Measurements from ENCODE around the gene CLDN4.
"Not testable (repeated sequence)": the region's sequence is repeated elsewhere in the genome, so short reads cannot be mapped to it uniquely, and the experiment has no call there.

The CLDN4 gene, protein sequence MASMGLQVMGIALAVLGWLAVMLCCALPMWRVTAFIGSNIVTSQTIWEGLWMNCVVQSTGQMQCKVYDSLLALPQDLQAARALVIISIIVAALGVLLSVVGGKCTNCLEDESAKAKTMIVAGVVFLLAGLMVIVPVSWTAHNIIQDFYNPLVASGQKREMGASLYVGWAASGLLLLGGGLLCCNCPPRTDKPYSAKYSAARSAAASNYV

DNA sequence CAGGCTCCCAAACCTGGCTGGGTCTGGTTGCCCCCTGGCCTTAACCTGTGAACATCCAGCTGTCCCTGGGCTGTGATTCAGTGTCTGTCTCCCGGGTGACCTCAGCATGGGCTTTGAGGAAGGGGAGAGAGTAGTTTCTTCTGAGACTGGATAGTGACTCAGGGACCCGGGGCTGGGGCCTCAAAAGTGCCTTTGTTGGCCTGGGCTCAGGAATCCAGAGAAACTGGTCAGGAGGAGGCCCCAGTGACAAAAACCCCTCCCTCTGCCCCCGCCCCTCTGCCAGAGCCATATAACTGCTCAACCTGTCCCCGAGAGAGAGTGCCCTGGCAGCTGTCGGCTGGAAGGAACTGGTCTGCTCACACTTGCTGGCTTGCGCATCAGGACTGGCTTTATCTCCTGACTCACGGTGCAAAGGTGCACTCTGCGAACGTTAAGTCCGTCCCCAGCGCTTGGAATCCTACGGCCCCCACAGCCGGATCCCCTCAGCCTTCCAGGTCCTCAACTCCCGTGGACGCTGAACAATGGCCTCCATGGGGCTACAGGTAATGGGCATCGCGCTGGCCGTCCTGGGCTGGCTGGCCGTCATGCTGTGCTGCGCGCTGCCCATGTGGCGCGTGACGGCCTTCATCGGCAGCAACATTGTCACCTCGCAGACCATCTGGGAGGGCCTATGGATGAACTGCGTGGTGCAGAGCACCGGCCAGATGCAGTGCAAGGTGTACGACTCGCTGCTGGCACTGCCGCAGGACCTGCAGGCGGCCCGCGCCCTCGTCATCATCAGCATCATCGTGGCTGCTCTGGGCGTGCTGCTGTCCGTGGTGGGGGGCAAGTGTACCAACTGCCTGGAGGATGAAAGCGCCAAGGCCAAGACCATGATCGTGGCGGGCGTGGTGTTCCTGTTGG, at the start of gene CLDN4:
CLDN4 (plus strand) TSS at position 316 of the 903 bp plus-strand sequence; CDS start at position 522, 206 bp downstream.
- Histone ChIP-seq H3K27me3 (ENCODE audit: low read depth, low read length) (no peaks in the 10 kb centered on the region), H3K4me1 (ENCODE audit: control insufficient read depth in 1 of 2, insufficient read depth in 2 of 2, low read length in 2 of 2) (peaks cover 6 to 7% of the 10 kb centered on the region in 2 donors), H3K36me3 (ENCODE audit: control insufficient read depth in 1 of 2, insufficient read depth in 2 of 2, low read length in 2 of 2) (no peaks in the 10 kb centered on the region), H3K4me3 (ENCODE audit: low read depth in 1 of 2, low read length in 2 of 2) (peak within 1 kb of the TSS in 1 of 2 donors; percentile 56), H3K9me3 (ENCODE audit: control insufficient read depth in 1 of 2, low read length in 2 of 2) (no peaks in the 10 kb centered on the region), H3K27ac (ENCODE audit: low read length) (peak within 1 kb of the TSS; percentile 94)

DNA sequence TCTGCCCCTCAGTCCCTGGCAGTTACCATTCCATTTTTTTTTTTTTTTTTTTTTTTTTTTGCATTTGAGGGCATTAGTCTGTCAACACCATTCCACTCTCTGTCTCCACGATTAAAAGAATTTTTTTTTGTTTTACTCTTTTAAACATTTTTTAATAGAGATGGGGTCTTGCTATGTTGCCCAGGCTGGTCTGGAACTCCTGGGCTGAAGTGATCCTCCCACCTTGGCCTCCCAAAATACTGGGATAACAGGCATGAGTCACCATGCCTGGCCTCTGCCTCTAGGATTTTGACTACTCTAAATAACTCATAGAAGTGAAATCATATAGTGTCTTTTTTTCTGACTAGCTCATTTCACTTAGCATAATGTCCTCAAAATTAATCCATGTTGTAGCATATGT, 44.2 kb upstream of the CLDN4 start:
- H3K36me3 ChIP-seq (ENCODE audit: control insufficient read depth in 1 of 2, insufficient read depth in 2 of 2, low read length in 2 of 2), result no peaks in the 10 kb centered on the region
- no peaks in the 10 kb centered on the region for H3K27me3 ChIP-seq (ENCODE audit: low read depth, low read length)
- H3K27ac ChIP-seq (ENCODE audit: low read length), result no peak overlapping the region
- no peaks in the 10 kb centered on the region for H3K4me1 ChIP-seq (ENCODE audit: control insufficient read depth in 1 of 2, insufficient read depth in 2 of 2, low read length in 2 of 2)
- H3K4me3 ChIP-seq (ENCODE audit: low read depth in 1 of 2, low read length in 2 of 2), result no peak overlapping the region
- H3K9me3 ChIP-seq (ENCODE audit: control insufficient read depth in 1 of 2, low read length in 2 of 2), result no peaks in the 10 kb centered on the region

DNA sequence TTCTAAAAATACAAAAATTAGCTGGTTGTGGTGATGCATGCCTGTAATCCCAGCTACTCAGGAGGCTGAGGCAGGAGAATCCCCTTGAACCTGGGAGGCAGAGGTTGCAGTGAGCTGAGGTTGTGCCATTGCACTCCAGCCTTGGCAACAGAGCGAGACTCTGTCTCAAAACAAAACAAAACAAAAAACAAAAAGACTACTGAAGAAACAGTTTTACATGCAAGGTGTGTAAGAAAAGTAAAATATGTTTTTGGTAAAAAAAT, 43.1 kb upstream of the CLDN4 start:
- not testable (repeated sequence) for H3K4me3 ChIP-seq (ENCODE audit: low read depth in 1 of 2, low read length in 2 of 2); H3K27me3 ChIP-seq (ENCODE audit: low read depth, low read length); H3K36me3 ChIP-seq (ENCODE audit: control insufficient read depth in 1 of 2, insufficient read depth in 2 of 2, low read length in 2 of 2); H3K9me3 ChIP-seq (ENCODE audit: control insufficient read depth in 1 of 2, low read length in 2 of 2); H3K27ac ChIP-seq (ENCODE audit: low read length); H3K4me1 ChIP-seq (ENCODE audit: control insufficient read depth in 1 of 2, insufficient read depth in 2 of 2, low read length in 2 of 2)

DNA sequence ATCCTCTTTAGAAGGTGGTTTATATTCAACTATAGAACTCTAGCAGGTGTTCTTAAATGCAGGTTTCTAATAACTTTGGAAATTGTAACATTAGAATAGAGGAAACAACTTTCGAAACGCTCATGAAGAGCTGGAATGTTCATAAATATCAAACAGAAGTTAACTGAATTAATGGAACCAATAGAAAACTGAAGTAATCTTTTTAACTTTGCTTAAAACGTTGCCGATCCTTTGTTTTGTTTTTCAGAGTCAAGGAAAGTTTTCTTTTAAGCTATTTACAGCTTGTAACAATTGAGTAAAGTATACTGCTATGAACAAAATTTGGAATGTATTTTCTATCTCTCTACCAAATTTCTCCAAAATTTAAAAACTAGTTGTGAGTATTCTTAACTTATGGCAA, 41.7 kb upstream of the CLDN4 start:
- H3K27ac ChIP-seq (ENCODE audit: low read length), result no peak overlapping the region
- no peaks in the 10 kb centered on the region for H3K27me3 ChIP-seq (ENCODE audit: low read depth, low read length)
- H3K9me3 ChIP-seq (ENCODE audit: control insufficient read depth in 1 of 2, low read length in 2 of 2), result no peaks in the 10 kb centered on the region
- no peaks in the 10 kb centered on the region for H3K36me3 ChIP-seq (ENCODE audit: control insufficient read depth in 1 of 2, insufficient read depth in 2 of 2, low read length in 2 of 2)
- no peaks in the 10 kb centered on the region for H3K4me1 ChIP-seq (ENCODE audit: control insufficient read depth in 1 of 2, insufficient read depth in 2 of 2, low read length in 2 of 2)
- H3K4me3 ChIP-seq (ENCODE audit: low read depth in 1 of 2, low read length in 2 of 2), result no peak overlapping the region

DNA sequence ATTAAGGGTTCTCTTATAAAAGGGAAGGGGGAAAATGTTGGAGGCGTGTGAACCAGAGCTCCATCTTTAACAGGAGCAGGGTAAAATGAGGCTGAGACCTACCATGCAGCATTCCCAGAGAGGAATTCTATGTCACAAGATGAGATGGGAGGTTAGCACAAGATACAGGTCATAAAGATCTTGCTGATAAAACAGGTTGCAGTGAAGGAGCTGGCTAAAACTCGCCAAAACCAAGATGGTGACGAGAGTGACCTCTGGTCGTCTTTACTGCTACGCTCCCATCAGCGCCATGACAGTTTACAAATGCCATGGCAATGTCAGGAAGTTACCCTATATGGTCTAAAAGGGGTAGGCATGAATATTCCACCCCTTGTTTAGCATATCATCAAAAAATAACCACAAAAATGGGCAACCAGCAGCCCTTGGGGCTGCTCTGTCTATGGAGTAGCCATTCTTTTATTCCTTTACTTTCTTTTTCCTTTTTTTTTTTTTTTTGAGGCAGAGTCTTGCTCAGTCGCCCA, 39.6 kb upstream of the CLDN4 start:
- not testable (repeated sequence) for H3K4me3 ChIP-seq (ENCODE audit: low read depth in 1 of 2, low read length in 2 of 2); H3K4me1 ChIP-seq (ENCODE audit: control insufficient read depth in 1 of 2, insufficient read depth in 2 of 2, low read length in 2 of 2); H3K36me3 ChIP-seq (ENCODE audit: control insufficient read depth in 1 of 2, insufficient read depth in 2 of 2, low read length in 2 of 2); H3K27me3 ChIP-seq (ENCODE audit: low read depth, low read length); H3K27ac ChIP-seq (ENCODE audit: low read length); H3K9me3 ChIP-seq (ENCODE audit: control insufficient read depth in 1 of 2, low read length in 2 of 2)

DNA sequence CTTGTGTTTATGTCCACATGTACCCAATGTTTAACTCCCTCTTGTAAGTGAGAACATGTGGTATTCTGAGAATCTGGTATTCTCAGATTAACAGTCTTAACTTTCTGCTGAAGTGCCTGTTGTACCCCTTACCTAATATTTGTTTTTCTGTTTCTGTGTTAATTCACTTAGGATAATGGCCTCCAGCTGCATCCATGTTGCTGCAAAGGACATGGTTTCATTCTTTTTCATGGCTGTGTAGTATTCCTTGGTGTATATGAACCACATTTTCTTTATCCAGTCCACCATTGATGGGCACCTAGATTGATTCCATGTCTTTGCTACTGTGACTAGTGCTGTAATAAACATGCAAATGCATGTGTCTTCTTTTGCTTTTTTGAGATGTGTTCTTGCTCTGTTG, 35.6 kb upstream of the CLDN4 start:
- H3K9me3 ChIP-seq (ENCODE audit: control insufficient read depth in 1 of 2, low read length in 2 of 2); H3K36me3 ChIP-seq (ENCODE audit: control insufficient read depth in 1 of 2, insufficient read depth in 2 of 2, low read length in 2 of 2); H3K27ac ChIP-seq (ENCODE audit: low read length); H3K4me3 ChIP-seq (ENCODE audit: low read depth in 1 of 2, low read length in 2 of 2); H3K4me1 ChIP-seq (ENCODE audit: control insufficient read depth in 1 of 2, insufficient read depth in 2 of 2, low read length in 2 of 2); H3K27me3 ChIP-seq (ENCODE audit: low read depth, low read length): not testable (repeated sequence)

DNA sequence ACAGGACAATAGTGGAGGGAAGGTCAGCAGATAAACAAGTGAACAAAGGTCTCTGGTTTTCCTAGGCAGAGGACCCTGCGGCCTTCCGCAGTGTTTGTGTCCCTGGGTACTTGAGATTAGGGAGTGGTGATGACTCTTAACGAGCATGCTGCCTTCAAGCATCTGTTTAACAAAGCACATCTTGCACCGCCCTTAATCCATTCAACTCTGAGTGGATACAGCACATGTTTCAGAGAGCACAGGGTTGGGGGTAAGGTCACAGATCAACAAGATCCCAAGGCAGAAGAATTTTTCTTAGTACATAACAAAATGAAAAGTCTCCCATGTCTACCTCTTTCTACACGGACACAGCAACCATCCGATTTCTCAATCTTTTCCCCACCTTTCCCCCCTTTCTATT, 34.1 kb upstream of the CLDN4 start:
- H3K4me3 ChIP-seq (ENCODE audit: low read depth in 1 of 2, low read length in 2 of 2); H3K9me3 ChIP-seq (ENCODE audit: control insufficient read depth in 1 of 2, low read length in 2 of 2); H3K27me3 ChIP-seq (ENCODE audit: low read depth, low read length); H3K27ac ChIP-seq (ENCODE audit: low read length); H3K36me3 ChIP-seq (ENCODE audit: control insufficient read depth in 1 of 2, insufficient read depth in 2 of 2, low read length in 2 of 2); H3K4me1 ChIP-seq (ENCODE audit: control insufficient read depth in 1 of 2, insufficient read depth in 2 of 2, low read length in 2 of 2): not testable (repeated sequence)

DNA sequence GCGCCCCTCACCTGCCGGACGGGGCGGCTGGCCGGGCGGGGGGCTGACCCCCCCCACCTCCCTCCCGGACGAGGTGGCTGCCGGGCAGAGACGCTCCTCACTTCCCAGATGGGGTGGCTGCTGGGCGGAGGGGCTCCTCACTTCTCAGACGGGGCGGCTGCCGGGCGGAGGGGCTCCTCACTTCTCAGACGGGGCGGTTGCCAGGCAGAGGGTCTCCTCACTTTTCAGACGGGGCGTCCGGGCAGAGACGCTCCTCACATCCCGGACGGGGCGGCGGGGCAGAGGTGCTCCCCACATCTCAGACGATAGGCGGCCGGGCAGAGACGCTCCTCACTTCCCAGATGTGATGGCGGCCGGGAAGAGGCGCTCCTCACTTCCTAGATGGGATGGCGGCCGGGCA, 33.6 kb upstream of the CLDN4 start:
- H3K4me3 ChIP-seq (ENCODE audit: low read depth in 1 of 2, low read length in 2 of 2); H3K27me3 ChIP-seq (ENCODE audit: low read depth, low read length); H3K36me3 ChIP-seq (ENCODE audit: control insufficient read depth in 1 of 2, insufficient read depth in 2 of 2, low read length in 2 of 2); H3K4me1 ChIP-seq (ENCODE audit: control insufficient read depth in 1 of 2, insufficient read depth in 2 of 2, low read length in 2 of 2); H3K9me3 ChIP-seq (ENCODE audit: control insufficient read depth in 1 of 2, low read length in 2 of 2); H3K27ac ChIP-seq (ENCODE audit: low read length): not testable (repeated sequence)

DNA sequence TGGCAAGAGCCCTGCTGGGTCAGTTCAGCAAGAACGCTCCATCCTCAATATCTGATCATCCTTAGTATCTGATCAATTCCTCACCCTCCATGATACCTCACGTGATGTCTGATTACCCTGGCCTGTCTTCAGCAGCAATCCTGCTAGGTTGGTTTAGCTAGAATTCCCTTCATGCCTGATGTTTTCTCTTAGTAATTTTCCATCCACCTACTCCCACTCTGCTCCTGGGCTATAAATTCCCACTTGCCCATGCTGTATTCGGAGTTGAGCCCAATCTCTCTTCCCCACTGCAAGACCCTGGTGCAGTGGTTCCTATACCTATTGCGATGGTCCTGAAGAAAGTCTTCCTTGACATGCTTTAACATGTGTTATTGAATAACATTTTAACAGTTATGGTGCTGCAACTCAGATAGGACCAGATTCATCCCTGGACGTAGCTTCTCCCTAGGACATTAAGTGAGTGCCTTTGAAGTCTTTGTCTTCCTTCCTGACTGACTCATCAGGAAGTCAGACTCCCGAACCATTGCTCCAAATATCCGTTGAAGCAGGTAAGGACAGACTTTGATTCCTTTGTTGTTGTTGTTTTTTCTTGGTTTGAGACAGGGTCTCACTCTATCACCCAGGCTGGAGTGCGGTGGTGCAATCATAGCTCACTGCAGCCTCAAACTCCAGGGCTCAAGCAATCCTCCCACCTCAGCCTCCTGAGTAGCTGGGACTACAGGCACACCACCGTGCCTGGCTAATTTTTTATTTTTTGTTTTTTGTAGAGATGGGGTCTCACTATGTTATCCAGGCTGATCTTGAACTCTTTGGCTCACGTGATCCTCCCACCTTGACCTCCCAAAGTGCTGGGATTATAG, 31.3 kb upstream of the CLDN4 start:
- H3K36me3 ChIP-seq (ENCODE audit: control insufficient read depth in 1 of 2, insufficient read depth in 2 of 2, low read length in 2 of 2), result no peaks in the 10 kb centered on the region
- no peak overlapping the region for H3K27ac ChIP-seq (ENCODE audit: low read length)
- H3K27me3 ChIP-seq (ENCODE audit: low read depth, low read length), result no peaks in the 10 kb centered on the region
- H3K4me3 ChIP-seq (ENCODE audit: low read depth in 1 of 2, low read length in 2 of 2), result no peak overlapping the region
- no peaks in the 10 kb centered on the region for H3K9me3 ChIP-seq (ENCODE audit: control insufficient read depth in 1 of 2, low read length in 2 of 2)
- H3K4me1 ChIP-seq (ENCODE audit: control insufficient read depth in 1 of 2, insufficient read depth in 2 of 2, low read length in 2 of 2), result no peaks in the 10 kb centered on the region

DNA sequence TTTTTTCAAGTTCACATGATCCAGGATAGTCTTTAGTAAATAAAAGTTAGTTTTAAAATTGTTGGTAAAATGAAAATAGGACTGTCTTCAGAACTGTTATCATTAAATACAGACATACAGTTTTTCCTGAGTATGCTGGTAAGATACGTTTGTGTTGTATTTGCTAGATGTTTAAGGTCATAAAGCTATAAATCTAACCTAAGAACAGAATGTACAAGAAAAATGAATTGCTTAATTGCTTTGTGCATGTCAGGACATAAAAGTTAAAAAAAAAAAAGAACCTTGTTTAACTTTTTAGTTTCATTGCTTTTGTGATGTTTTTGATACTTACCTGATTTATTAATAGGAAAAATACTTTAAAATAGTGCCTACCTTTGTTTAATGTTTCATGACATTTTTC, 29.2 kb upstream of the CLDN4 start:
- H3K27ac ChIP-seq (ENCODE audit: low read length), result no peak overlapping the region
- H3K4me3 ChIP-seq (ENCODE audit: low read depth in 1 of 2, low read length in 2 of 2), result no peak overlapping the region
- no peaks in the 10 kb centered on the region for H3K36me3 ChIP-seq (ENCODE audit: control insufficient read depth in 1 of 2, insufficient read depth in 2 of 2, low read length in 2 of 2)
- no peaks in the 10 kb centered on the region for H3K9me3 ChIP-seq (ENCODE audit: control insufficient read depth in 1 of 2, low read length in 2 of 2)
- no peaks in the 10 kb centered on the region for H3K27me3 ChIP-seq (ENCODE audit: low read depth, low read length)
- H3K4me1 ChIP-seq (ENCODE audit: control insufficient read depth in 1 of 2, insufficient read depth in 2 of 2, low read length in 2 of 2), result no peaks in the 10 kb centered on the region

DNA sequence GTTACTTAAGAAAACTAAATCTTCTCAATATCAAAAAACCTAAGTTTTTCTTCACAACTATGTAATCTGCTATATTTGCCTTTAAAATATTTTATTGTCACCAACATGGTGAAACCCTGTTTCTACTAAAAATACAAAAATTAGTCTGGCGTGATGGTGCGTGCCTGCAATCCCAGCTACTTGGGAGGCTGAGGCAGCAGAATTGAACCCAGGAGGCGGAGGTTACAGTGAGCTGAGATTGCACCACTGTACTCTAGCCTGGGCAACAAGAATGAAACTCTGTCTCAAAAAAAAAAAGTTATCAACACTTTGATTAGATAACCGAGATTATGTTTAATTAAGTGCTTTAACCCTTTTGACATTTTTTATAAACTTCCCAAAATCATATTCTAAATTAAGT, 28.3 kb upstream of the CLDN4 start:
- H3K27ac ChIP-seq (ENCODE audit: low read length), result no peak overlapping the region
- H3K4me1 ChIP-seq (ENCODE audit: control insufficient read depth in 1 of 2, insufficient read depth in 2 of 2, low read length in 2 of 2), result no peaks in the 10 kb centered on the region
- no peak overlapping the region for H3K4me3 ChIP-seq (ENCODE audit: low read depth in 1 of 2, low read length in 2 of 2)
- H3K9me3 ChIP-seq (ENCODE audit: control insufficient read depth in 1 of 2, low read length in 2 of 2), result no peaks in the 10 kb centered on the region
- no peaks in the 10 kb centered on the region for H3K36me3 ChIP-seq (ENCODE audit: control insufficient read depth in 1 of 2, insufficient read depth in 2 of 2, low read length in 2 of 2)
- no peaks in the 10 kb centered on the region for H3K27me3 ChIP-seq (ENCODE audit: low read depth, low read length)
